HCT116 (cell line): ENCODE results near the gene SEL1L2.

ENCODE experiments used
- EZH2 ChIP-seq: fragments of 200-600 bp; sonication (generic); IDR thresholded peaks from 2 replicates; pipeline ENCODE4 v1.6.1; 2017; ENCODE audit warnings: antibody characterized with exemption, mixed run types
- POLR2A ChIP-seq: IDR thresholded peaks from 2 replicates; pipeline ENCODE4 v1.7.0; 2011; ENCODE audit warnings: borderline replicate concordance; ENCODE audit not compliant: insufficient read depth, insufficient read length; ENCODE audit errors: extremely low read depth
- POLR2AphosphoS5 ChIP-seq: IDR thresholded peaks from 2 replicates; pipeline ENCODE4 v1.6.1; 2011; ENCODE audit warnings: mild to moderate bottlenecking, low read depth, low read length, moderate library complexity
- RAD21 ChIP-seq: IDR thresholded peaks from 2 replicates; pipeline ENCODE4 v1.6.1; 2012; ENCODE audit warnings: low read depth, mild to moderate bottlenecking
- SP1 ChIP-seq: IDR thresholded peaks from 2 replicates; pipeline ENCODE4 v1.6.1; 2012; ENCODE audit warnings: low read depth
- YY1 ChIP-seq: IDR thresholded peaks from 2 replicates; pipeline ENCODE4 v1.6.1; 2011; ENCODE audit warnings: low read length, low read depth, moderate library complexity, mild to moderate bottlenecking; ENCODE audit not compliant: insufficient replicate concordance; ENCODE audit errors: extremely low read depth
- ZFX ChIP-seq: fragments of 450-650 bp; IDR thresholded peaks from 2 replicates; pipeline ENCODE4 v1.6.1; 2017
- TF ChIP-seq, protein P1 (sequence below), 3 experiments: fragments of 200-600 bp in 1 of 3; sonication (generic) in 1 of 3; IDR thresholded peaks in 2 of 3; conservative IDR thresholded peaks in 1 of 3; 2 replicates each; pipeline ENCODE4 v1.5.1; 2012 to 2017; ENCODE audit warnings: low read depth in 2 of 3, low read length in 2 of 3, antibody characterized with exemption in 1 of 3, borderline replicate concordance in 1 of 3, control low read depth in 1 of 3, mild to moderate bottlenecking in 1 of 3, mixed read lengths in 1 of 3, mixed run types in 1 of 3, moderate library complexity in 1 of 3; ENCODE audit not compliant: insufficient read depth in 1 of 3

DNA sequence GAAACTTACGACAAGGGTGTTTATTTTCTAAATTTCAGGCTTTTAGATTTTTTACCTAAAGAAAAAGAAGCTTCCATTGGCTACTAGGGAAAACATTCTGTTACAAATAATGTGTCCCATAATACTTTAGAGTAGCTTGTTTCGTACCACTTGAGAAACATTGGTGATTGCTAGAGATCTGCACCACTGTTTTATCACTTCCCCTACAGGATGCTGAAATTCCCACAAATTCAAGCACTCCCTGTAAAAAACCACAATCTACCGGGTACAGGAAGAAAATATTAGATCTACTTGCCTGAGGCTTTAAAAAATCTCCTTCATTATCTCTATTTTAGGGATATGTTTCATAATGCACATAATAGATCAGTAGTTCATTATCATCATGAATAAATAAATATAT lies 29.9 kb downstream of the SEL1L2 start:
- TF ChIP-seq POLR2A (no peak), SP1 (no peak), ZFX (no peak), POLR2AphosphoS5 (no peak), EZH2 (no peak), RAD21 (no peak), YY1 (no peak)
- TF ChIP-seq, protein P1, sequence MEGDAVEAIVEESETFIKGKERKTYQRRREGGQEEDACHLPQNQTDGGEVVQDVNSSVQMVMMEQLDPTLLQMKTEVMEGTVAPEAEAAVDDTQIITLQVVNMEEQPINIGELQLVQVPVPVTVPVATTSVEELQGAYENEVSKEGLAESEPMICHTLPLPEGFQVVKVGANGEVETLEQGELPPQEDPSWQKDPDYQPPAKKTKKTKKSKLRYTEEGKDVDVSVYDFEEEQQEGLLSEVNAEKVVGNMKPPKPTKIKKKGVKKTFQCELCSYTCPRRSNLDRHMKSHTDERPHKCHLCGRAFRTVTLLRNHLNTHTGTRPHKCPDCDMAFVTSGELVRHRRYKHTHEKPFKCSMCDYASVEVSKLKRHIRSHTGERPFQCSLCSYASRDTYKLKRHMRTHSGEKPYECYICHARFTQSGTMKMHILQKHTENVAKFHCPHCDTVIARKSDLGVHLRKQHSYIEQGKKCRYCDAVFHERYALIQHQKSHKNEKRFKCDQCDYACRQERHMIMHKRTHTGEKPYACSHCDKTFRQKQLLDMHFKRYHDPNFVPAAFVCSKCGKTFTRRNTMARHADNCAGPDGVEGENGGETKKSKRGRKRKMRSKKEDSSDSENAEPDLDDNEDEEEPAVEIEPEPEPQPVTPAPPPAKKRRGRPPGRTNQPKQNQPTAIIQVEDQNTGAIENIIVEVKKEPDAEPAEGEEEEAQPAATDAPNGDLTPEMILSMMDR (IDR thresholded peaks at IDR 0.05 in 2 of 3, conservative IDR thresholded peaks at IDR 0.05 in 1 of 3; ENCODE audit: borderline replicate concordance in 1 of 3, insufficient read depth in 1 of 3, low read depth in 2 of 3, low read length in 2 of 3), result no peak
